Measurements from ENCODE around the gene LIMCH1. TPM values are rescaled to one million over a fixed set of nuclear protein-coding genes. Genes with fewer than 3 reads are reported as not detected.

LIMCH1 gene
- total and polyA plus RNA-seq, 10 donors: 14.4 to 434 (median 212) TPM

DNA sequence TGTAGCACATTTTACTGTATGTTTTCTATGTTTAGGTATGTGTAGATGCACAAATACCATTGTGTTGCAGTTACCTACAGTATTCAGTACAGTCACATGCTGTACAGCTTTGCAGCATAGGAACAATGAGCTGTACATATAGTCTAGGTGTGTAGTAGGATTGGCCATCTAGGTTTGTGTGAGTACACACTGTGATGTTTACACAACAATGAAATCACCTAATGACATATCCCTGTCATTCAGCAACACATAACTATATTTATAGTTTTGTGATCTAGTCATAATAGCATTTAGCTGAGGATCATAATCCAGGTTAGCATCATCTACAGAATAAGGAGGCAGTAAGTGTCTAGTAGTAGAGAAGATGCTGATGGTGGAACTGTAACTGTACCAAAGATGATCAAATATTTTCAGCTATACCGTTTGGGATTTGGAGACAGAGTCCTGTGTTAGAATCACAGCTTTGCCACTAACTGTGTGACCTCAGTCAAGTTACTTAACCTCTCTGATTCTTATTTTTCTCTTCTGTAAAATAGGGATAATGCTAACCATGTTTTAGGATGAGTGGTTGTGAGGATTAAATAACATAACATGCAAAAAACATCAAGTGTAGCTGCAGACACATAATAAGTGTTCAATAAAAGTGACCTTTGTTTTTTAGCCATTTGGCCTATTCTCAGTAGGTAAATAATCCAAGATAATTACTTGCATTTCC lies 73.3 kb downstream of the LIMCH1 start:
- Histone ChIP-seq H3K9me3 (no peaks in the 10 kb centered on the region), H3K36me3 (no peaks in the 10 kb centered on the region), H3K27me3 (replicated peaks in 1 of 7) (no peaks in the 10 kb centered on the region), H3K4me3 (no peak overlapping the region), H3K27ac (peak overlapping the region in 1 of 8 donors; percentile 26), H3K4me1 (peaks cover 0 to 17% (median 6%) of the 10 kb centered on the region in 6 donors)
- TF ChIP-seq POLR2A (IDR thresholded peaks at IDR 0.05) (no peak), POLR2AphosphoS5 (IDR thresholded peaks at IDR 0.05) (no peak)
- TF ChIP-seq, protein P1, sequence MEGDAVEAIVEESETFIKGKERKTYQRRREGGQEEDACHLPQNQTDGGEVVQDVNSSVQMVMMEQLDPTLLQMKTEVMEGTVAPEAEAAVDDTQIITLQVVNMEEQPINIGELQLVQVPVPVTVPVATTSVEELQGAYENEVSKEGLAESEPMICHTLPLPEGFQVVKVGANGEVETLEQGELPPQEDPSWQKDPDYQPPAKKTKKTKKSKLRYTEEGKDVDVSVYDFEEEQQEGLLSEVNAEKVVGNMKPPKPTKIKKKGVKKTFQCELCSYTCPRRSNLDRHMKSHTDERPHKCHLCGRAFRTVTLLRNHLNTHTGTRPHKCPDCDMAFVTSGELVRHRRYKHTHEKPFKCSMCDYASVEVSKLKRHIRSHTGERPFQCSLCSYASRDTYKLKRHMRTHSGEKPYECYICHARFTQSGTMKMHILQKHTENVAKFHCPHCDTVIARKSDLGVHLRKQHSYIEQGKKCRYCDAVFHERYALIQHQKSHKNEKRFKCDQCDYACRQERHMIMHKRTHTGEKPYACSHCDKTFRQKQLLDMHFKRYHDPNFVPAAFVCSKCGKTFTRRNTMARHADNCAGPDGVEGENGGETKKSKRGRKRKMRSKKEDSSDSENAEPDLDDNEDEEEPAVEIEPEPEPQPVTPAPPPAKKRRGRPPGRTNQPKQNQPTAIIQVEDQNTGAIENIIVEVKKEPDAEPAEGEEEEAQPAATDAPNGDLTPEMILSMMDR (IDR thresholded peaks at IDR 0.05 in 8 of 11, conservative IDR thresholded peaks at IDR 0.05 in 3 of 11): no peak
- DNase-seq: no peak
- intact Hi-C loops (cut with DNase I; ENCODE audit: low total_unique reads): no loop called here
- WGBS, 5 donors: 77 to 97% (median 85%) methylated on average over 1 of the region's 1 CpG

GRCh38 chr4:41611881-41612871 lies 74.2 kb downstream of the LIMCH1 start:
- intact Hi-C loops (cut with DNase I; ENCODE audit: low total_unique reads): no loop called here
- H3K27ac ChIP-seq: peak overlapping the region in 1 of 8 donors; percentile 26
- no peak overlapping the region for H3K4me3 ChIP-seq
- H3K4me1 ChIP-seq: peaks cover 0 to 17% (median 6%) of the 10 kb centered on the region in 6 donors
- no peak for DNase-seq
- H3K27me3 ChIP-seq (replicated peaks in 1 of 7): no peaks in the 10 kb centered on the region
- H3K36me3 ChIP-seq: no peaks in the 10 kb centered on the region
- TF ChIP-seq, protein P1 (IDR thresholded peaks at IDR 0.05 in 8 of 11, conservative IDR thresholded peaks at IDR 0.05 in 3 of 11): no peak
- TF ChIP-seq POLR2A (IDR thresholded peaks at IDR 0.05): no peak
- no peak for TF ChIP-seq POLR2AphosphoS5 (IDR thresholded peaks at IDR 0.05)
- 51 to 67% (median 62%) methylated on average over 14 of the region's 14 CpGs for WGBS, 5 donors
- H3K9me3 ChIP-seq: no peaks in the 10 kb centered on the region

DNA sequence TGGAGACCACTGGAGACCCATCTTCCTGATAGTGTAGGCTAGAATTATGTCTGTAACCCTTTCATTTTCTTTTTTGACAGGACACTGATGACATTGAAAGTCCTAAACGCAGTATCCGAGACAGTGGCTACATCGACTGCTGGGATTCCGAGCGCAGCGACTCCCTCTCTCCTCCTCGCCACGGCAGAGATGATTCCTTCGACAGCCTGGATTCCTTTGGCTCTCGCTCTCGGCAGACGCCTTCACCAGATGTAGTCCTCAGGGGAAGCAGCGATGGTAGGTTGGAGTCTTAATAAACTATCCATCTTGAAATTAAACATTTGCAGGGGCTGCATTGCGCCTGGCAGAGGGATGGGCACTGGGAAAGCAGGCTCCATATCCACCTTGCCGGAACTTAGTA lies 75.4 kb downstream of the LIMCH1 start:
- Histone ChIP-seq H3K4me3 (no peak overlapping the region), H3K9me3 (no peaks in the 10 kb centered on the region), H3K36me3 (no peaks in the 10 kb centered on the region), H3K27me3 (replicated peaks in 1 of 7) (no peaks in the 10 kb centered on the region), H3K4me1 (peaks cover 0 to 17% (median 6%) of the 10 kb centered on the region in 6 donors), H3K27ac (no peak overlapping the region)
- TF ChIP-seq, protein P1 (IDR thresholded peaks at IDR 0.05 in 8 of 11, conservative IDR thresholded peaks at IDR 0.05 in 3 of 11): no peak
- TF ChIP-seq POLR2A (IDR thresholded peaks at IDR 0.05): no peak
- DNase-seq: no peak
- intact Hi-C loops (cut with DNase I; ENCODE audit: low total_unique reads): no loop called here
- WGBS, 5 donors: 78 to 90% (median 87%) methylated on average over 15 of the region's 15 CpGs

DNA sequence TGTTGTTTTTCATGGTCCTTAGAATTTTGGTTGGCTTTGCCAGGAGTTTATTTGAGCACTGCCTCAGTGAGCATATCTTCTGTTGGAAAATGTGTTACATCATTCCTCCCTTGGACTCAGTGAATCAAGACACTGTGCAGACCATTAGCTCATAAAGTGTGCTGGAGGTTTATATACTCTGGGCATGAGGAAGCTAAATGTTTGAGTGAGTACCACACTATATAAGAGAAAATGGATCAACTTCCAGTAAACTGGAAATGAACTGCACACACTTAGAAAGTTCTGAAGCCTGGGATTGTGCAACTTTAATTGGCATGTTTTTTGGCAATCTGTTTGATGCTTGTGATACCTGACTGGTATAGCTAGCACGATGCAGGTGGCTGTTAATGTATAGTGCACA lies 75.9 kb downstream of the LIMCH1 start:
- WGBS, 5 donors: 73 to 94% (median 92%) methylated on average over 1 of the region's 1 CpG
- intact Hi-C loops (cut with DNase I; ENCODE audit: low total_unique reads): no loop called here
- H3K36me3 ChIP-seq: no peaks in the 10 kb centered on the region
- TF ChIP-seq, protein P1 (IDR thresholded peaks at IDR 0.05 in 8 of 11, conservative IDR thresholded peaks at IDR 0.05 in 3 of 11): no peak
- TF ChIP-seq POLR2A (IDR thresholded peaks at IDR 0.05) (no peak), POLR2AphosphoS5 (IDR thresholded peaks at IDR 0.05) (no peak)
- H3K9me3 ChIP-seq: no peaks in the 10 kb centered on the region
- H3K4me1 ChIP-seq: peaks cover 0 to 17% (median 6%) of the 10 kb centered on the region in 6 donors
- H3K27ac ChIP-seq: no peak overlapping the region
- H3K27me3 ChIP-seq (replicated peaks in 1 of 7): no peaks in the 10 kb centered on the region
- no peak for DNase-seq
- H3K4me3 ChIP-seq: no peak overlapping the region
